ENCODE results near the gene CTNNBIP1.

Gene CTNNBIP1

GRCh38 chr1:9905010-9905409 is 5.1 kb downstream of the CTNNBIP1 start:
- peak; percentile 39 for DNase-seq (ENCODE audit: low read depth)
- H3K4me3 ChIP-seq (ENCODE audit: low read depth, low read length): no peak overlapping the region
- no peak for TF ChIP-seq CTCF (conservative IDR thresholded peaks at IDR 0.05; ENCODE audit: low read depth, low read length)

- DNase-seq (ENCODE audit: low read depth): peak; percentile 57
- no peak overlapping the region for H3K4me3 ChIP-seq (ENCODE audit: low read depth, low read length)
- no peak for TF ChIP-seq CTCF (conservative IDR thresholded peaks at IDR 0.05; ENCODE audit: low read depth, low read length)
These were observed 5.5 kb downstream of the CTNNBIP1 start for GRCh38 chr1:9904596-9904995.

GRCh38 chr1:9903801-9904527 is 6.1 kb downstream of the CTNNBIP1 start:
- H3K4me3 ChIP-seq (ENCODE audit: low read depth, low read length): no peak overlapping the region
- TF ChIP-seq CTCF (conservative IDR thresholded peaks at IDR 0.05; ENCODE audit: low read depth, low read length): no peak
- no peak for DNase-seq (ENCODE audit: low read depth)

- TF ChIP-seq CTCF (conservative IDR thresholded peaks at IDR 0.05; ENCODE audit: low read depth, low read length): no peak
- no peak for DNase-seq (ENCODE audit: low read depth)
- H3K4me3 ChIP-seq (ENCODE audit: low read depth, low read length): no peak overlapping the region
These were observed 8.0 kb downstream of the CTNNBIP1 start for GRCh38 chr1:9902060-9902452.

GRCh38 chr1:9901148-9902059 is 8.7 kb downstream of the CTNNBIP1 start:
- no peak for DNase-seq (ENCODE audit: low read depth)
- no peak overlapping the region for H3K4me3 ChIP-seq (ENCODE audit: low read depth, low read length)
- no peak for TF ChIP-seq CTCF (conservative IDR thresholded peaks at IDR 0.05; ENCODE audit: low read depth, low read length)

GRCh38 chr1:9900142-9901043 is 9.7 kb downstream of the CTNNBIP1 start:
- H3K4me3 ChIP-seq (ENCODE audit: low read depth, low read length): no peak overlapping the region
- TF ChIP-seq CTCF (conservative IDR thresholded peaks at IDR 0.05; ENCODE audit: low read depth, low read length): no peak
- no peak for DNase-seq (ENCODE audit: low read depth)
